NCI-H2107 treated with DMSO at 0.1 percent for 48 hours (cell line): ENCODE measurements around the gene PPM1H.
"Not testable (repeated sequence)": the region's sequence is repeated elsewhere in the genome, so short reads cannot be mapped to it uniquely, and the experiment has no call there.

ENCODE experiments used
- DNase-seq: peaks from one replicate; lab custom pipeline; 2025; ENCODE audit not compliant: unreplicated experiment; lab: John Stamatoyannopoulos, UW

The PPM1H gene

DNA sequence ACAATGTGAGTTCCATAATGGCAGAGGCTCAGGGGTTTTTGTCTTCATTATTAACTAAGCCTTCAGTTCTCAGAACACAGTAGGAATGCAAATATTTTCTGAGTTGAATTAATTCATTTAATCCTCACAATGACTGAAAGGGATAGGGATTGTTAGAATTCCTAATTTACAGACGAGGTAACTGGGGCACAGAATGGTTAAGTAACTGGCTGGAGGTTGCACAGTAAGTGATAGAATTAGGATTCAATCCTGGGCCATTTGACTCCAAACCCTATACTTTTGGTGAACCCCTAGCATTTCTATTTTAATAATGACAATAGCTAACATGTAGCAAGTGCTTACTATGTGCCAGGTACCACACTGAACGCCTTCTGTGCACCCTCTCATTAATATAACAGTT is 163.1 kb downstream of the PPM1H start:
- no peak for DNase-seq

DNA sequence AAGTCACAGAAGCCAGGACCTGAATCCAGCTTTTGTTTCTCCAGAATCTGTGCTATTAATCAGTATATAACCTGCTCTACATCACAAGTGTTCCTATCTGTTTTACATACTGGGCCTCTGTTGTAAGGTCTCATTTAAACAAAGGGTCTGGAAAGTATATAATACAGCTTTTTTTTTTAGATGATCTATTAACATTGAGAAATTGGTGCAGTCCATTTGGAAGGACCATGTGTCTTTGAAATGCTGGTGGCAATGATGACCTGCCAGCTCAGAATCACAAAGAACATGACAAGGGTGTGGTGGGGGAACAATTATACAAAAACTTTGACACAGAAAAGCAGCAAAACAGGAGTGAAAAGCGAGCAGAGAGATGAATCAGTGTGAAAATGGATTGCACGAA is 164.6 kb downstream of the PPM1H start:
- no peak for DNase-seq

- no peak for DNase-seq
Observed at GRCh38 chr12:62769076-62769619, 165.8 kb downstream of the PPM1H start.

- DNase-seq: no peak
Observed at GRCh38 chr12:62767946-62768345, 167.0 kb downstream of the PPM1H start.

- no peak for DNase-seq
Observed at GRCh38 chr12:62767496-62767895, 167.5 kb downstream of the PPM1H start.

DNA sequence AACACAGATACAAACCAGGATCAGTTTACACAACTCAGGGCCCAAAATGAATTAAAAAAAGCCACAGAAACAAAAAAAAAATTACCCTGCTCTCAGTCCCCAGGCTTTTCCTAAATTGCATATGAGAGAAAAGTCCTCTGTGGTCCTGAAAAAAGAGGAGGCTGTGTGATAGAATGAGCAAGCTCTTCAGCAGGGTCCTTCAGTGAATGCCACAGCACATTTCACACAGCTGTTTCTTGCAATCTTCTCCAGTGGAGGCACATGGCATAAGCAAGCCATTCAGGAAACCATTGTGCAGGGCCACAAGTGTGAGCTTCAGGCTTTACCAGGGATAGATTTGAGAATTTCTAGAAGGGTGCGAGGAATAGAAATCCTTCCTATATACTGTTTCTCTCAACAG is 168.5 kb downstream of the PPM1H start:
- DNase-seq: no peak

DNA sequence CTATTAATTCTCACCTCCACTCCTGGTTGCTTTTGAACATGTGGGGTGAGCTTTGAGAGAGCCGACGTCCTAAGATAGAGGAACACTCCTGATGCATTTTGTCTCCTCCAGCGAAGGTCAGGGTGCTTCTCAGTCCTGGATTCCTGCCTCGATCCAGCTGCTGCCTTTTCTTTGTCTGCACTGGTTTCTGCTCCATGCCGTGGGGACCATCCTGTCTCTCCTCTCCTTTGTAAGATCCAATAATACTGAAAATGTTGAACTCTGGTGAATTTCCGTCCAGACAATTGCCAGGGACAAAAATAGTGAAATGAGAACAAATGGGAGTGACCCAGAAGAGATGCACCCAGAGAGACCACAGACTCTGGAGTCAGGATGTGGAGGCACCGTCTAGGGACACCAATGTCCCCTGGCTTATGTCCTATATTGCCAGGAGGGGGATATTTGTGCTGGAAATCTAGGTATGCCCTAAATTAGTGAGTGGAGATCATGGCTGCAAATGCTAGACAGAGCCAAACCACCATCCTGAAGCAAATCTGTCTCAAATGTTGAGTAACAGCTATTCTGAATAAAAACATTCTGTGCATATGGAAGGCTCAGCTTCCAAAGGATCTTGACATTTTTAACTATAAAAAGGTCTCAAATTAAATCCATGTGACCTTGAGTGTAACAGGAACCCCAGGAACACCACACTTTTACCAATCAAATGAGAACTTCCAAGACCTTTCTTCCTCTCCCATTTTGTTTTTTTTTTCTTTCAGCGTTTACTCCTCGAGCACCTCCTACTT is 170.9 kb downstream of the PPM1H start:
- no peak for DNase-seq

GRCh38 chr12:62763312-62763711 is 171.6 kb downstream of the PPM1H start:
- no peak for DNase-seq

DNA sequence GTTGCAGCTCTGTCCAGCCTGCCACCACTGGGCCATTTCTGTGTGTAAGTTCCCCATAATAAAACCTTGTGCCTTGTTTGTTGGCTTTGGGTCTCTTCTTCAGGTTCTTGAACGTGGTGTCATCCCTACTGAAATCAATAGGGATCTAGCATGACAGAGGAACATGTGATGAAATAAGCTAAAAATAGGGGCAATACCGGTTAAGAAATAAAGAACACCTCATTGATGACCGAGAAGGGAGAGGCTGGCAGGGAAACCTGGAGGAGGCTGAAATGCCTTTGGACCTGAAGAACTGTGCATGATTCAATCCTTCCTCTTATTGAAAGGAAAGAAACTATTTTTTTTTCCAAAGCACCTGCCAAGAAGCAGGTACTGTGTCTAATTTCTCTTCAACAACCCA is 172.3 kb downstream of the PPM1H start:
- DNase-seq: no peak

GRCh38 chr12:62761658-62762057 is 173.3 kb downstream of the PPM1H start:
- DNase-seq: peak; percentile 23

DNA sequence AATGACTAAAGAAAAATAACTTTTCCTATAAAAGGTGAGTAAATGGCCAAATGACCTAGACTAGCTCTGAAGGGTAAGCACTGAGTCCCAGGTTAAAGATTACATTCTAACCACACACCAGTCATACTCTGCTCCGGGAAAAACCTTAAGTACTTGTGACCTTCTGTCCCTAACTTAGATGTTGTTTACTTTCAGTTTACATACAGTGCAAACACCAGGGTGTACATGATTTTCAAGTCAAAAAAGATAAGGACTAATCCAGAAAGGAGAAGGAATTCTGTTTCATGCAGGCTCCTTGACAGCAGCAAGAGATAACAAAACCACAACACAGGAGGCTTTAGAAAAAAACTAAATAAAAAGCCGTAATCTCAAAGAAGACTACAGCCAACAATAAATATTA is 174.2 kb downstream of the PPM1H start:
- no peak for DNase-seq

DNA sequence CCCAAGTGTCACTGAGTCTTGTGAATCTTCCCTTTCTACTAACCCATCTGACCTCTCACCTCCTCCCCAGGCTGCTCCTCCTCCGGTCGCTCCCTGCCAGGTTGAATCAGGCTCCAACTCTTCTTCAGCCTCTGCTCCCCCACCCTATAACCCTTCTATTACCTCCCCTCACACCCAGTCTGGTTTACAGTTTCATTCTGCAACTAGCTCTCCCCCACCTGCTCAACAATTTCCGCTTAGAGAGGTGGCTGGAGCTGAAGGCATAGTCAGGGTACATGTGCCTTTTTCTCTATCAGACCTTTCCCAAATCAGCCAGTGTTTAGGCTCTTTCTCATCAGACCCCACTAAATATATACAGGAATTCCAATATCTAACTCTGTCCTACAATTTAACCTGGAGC is 174.6 kb downstream of the PPM1H start:
- DNase-seq: not testable (repeated sequence)

GRCh38 chr12:62758216-62758615 is 176.7 kb downstream of the PPM1H start:
- no peak for DNase-seq

- no peak for DNase-seq
Observed at GRCh38 chr12:62757048-62757447, 177.9 kb downstream of the PPM1H start.

GRCh38 chr12:62754706-62755105 is 180.2 kb downstream of the PPM1H start:
- DNase-seq: no peak

- no peak for DNase-seq
Observed at GRCh38 chr12:62751810-62752155, 183.2 kb downstream of the PPM1H start.

DNA sequence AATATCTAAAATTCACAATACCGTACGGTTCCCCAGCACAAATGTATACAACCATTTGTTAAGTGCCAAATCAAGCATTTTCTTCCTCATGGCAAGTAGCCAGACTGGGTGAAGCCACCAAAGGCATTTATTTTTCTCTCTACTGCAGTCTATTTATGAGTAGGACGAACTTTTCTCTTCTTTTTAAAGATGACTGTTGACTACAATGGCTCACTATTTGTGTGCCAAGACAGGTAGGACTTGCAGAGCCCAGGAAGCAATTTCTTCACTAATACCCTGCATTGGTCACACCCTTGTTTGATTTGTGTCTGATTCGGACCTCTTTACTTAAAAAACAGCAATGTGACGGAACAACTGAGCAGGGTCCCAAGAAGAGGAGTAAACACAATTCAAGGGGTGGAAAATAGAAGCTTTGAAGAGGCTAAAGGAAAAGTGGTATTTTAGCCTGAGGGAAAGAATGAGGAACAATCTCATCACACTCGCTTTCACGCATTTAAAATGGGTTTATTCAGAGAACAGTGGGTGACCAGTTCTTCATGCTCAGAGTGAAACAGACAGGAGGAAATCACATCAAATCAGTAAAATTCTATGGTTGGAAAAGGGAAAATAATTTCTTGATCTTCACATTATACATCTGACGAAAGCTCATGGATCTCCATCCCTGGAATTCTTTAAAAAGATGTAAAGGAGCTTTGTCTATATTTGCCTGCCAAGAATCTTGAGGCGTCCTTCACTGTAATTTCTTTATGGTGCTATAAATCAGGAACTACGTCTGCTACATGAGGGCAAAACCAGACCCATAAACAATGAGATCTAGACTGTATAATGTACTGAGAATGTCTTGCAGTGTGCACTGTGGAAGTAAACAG is 183.8 kb downstream of the PPM1H start:
- DNase-seq: no peak

GRCh38 chr12:62749586-62749985 is 185.4 kb downstream of the PPM1H start:
- DNase-seq: no peak

- DNase-seq: no peak
Observed at GRCh38 chr12:62748941-62749468, 185.9 kb downstream of the PPM1H start.

- no peak for DNase-seq
Observed at GRCh38 chr12:62744551-62744950, 190.4 kb downstream of the PPM1H start.

DNA sequence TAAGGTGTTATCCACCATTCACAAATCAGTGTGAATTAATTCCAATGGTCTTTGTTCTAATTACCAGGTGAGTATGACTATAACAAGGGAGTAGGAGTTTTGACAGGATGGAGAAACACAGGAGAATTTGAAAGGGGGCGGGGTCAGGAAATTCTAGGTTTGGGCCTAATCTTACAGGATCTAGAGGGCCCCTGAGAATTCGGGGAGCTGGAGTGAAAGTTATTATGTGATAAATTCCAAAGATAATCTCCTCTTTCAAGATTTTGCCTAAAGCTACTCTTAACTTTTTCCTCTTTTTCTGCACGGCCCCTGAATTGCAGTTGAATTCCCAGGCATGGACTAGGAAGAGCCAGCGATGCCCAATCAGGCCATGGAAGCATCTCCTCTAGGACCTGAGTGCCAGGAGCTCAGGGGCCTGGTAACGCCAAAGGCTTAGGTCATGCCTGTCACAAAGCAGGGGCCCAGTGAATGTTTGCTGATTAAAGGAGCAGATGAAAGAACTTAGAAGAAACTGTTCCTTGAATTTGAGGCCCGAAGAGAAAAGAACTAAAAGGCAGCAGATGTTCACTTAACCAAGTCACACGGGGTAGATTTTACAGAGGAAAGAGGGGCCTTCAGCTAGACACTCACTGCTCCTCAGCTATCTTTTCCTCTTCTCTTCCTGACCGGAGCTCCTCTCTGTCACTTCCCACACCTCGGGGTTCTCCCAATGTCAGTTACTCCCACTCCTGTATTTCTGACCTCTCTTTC is 195.5 kb downstream of the PPM1H start:
- DNase-seq: no peak
